ENCODE data around the gene TMEM74B. TPM values are rescaled to one million over a fixed set of nuclear protein-coding genes. Genes with fewer than 3 reads are reported as not detected.

The TMEM74B gene
- total RNA-seq, 2 experiments from 2014 or later, result not detected

DNA sequence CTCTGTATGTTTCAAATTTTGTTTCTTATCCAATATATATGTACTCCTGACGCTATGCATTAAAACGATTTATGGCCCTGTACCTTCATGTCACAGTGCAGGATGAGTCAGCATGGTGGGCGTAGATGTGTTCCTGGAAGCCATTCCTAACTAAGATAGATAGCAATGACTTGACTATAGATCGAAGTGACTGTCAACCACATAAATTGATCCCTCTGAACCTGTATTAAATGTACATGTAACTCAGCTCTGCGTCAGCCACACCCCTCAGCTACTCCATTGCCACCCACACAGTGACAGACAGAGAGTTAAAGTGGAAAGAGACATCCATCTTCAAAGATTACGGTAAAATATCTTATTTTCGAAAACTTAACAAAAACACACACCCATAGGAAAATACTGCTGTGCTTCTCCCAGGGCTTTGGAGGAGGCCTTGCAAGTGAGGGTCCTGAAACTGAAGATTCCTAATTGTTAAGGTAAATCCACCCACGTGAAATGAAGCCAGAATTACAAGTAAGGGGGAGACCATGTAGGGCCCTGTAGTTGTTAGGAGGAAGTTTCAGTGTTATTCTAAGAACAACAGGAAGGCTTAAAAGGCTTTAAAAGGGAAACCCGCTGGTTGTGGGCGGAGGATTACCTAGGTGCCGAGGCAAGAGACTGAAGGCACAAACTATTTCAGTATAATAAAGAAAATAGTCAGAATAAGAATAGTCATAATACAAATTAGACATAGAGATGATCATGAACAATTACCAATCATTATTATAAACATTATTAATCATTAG lies 30.8 kb upstream of the TMEM74B start:
- Histone ChIP-seq H3K79me2 (ENCODE audit: insufficient read depth, low read depth, low read length) (no peaks in the 10 kb centered on the region), H3K27ac (ENCODE audit: low read depth, low read length, poor library complexity, severe bottlenecking) (no peak overlapping the region), H4K20me1 (ENCODE audit: insufficient read depth, low read length) (no peaks in the 10 kb centered on the region), H3K4me3 (ENCODE audit: low read depth, low read length, poor library complexity, severe bottlenecking) (no peak overlapping the region), H3K4me1 (ENCODE audit: insufficient read depth, low read length, poor library complexity, severe bottlenecking) (no peaks in the 10 kb centered on the region), H2AFZ (ENCODE audit: low read length) (no peak overlapping the region), H3K36me3 (ENCODE audit: insufficient read depth, low read length) (no peaks in the 10 kb centered on the region), H3K9me2 (ENCODE audit: insufficient read depth, low read length) (no peaks in the 10 kb centered on the region), H3K4me2 (ENCODE audit: low read length) (no peak overlapping the region), H3K9me3 (ENCODE audit: low read length) (no peaks in the 10 kb centered on the region)
- TF ChIP-seq, protein P1, sequence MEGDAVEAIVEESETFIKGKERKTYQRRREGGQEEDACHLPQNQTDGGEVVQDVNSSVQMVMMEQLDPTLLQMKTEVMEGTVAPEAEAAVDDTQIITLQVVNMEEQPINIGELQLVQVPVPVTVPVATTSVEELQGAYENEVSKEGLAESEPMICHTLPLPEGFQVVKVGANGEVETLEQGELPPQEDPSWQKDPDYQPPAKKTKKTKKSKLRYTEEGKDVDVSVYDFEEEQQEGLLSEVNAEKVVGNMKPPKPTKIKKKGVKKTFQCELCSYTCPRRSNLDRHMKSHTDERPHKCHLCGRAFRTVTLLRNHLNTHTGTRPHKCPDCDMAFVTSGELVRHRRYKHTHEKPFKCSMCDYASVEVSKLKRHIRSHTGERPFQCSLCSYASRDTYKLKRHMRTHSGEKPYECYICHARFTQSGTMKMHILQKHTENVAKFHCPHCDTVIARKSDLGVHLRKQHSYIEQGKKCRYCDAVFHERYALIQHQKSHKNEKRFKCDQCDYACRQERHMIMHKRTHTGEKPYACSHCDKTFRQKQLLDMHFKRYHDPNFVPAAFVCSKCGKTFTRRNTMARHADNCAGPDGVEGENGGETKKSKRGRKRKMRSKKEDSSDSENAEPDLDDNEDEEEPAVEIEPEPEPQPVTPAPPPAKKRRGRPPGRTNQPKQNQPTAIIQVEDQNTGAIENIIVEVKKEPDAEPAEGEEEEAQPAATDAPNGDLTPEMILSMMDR (conservative IDR thresholded peaks at IDR 0.05; ENCODE audit: low read length), result no peak
- no peak for TF ChIP-seq EZH2phosphoT487 (IDR thresholded peaks at IDR 0.05; ENCODE audit: borderline replicate concordance, low read depth, low read length)
- intact Hi-C loops (cut with micrococcal nuclease; ENCODE audit: unreplicated experiment), result loop anchor here (10.0 kb wide), 3 partner anchors 131 to 401 kb away; no protein-coding TSS in a partner anchor
- ChIA-PET CTCF (ENCODE audit: unreplicated experiment) (no interaction called here), POLR2A (no interaction called here)
- DNase-seq (ENCODE audit: low spot score), result no peak
- BruUV-seq (replicated peaks), result no TSS peak

GRCh38 chr20:1214838-1215261 lies 30.1 kb upstream of the TMEM74B start:
- no peaks in the 10 kb centered on the region for H4K20me1 ChIP-seq (ENCODE audit: insufficient read depth, low read length)
- ChIA-PET CTCF (ENCODE audit: unreplicated experiment) (no interaction called here), POLR2A (no interaction called here)
- no TSS peak for BruUV-seq (replicated peaks)
- DNase-seq (ENCODE audit: low spot score), result no peak
- no peaks in the 10 kb centered on the region for H3K4me1 ChIP-seq (ENCODE audit: insufficient read depth, low read length, poor library complexity, severe bottlenecking)
- H2AFZ ChIP-seq (ENCODE audit: low read length), result no peak overlapping the region
- no peaks in the 10 kb centered on the region for H3K9me3 ChIP-seq (ENCODE audit: low read length)
- H3K4me3 ChIP-seq (ENCODE audit: low read depth, low read length, poor library complexity, severe bottlenecking), result no peak overlapping the region
- H3K27ac ChIP-seq (ENCODE audit: low read depth, low read length, poor library complexity, severe bottlenecking), result no peak overlapping the region
- H3K4me2 ChIP-seq (ENCODE audit: low read length), result no peak overlapping the region
- no peaks in the 10 kb centered on the region for H3K36me3 ChIP-seq (ENCODE audit: insufficient read depth, low read length)
- no peaks in the 10 kb centered on the region for H3K9me2 ChIP-seq (ENCODE audit: insufficient read depth, low read length)
- TF ChIP-seq EZH2phosphoT487 (IDR thresholded peaks at IDR 0.05; ENCODE audit: borderline replicate concordance, low read depth, low read length), result no peak
- TF ChIP-seq, protein P1 (conservative IDR thresholded peaks at IDR 0.05; ENCODE audit: low read length), result no peak
- intact Hi-C loops (cut with micrococcal nuclease; ENCODE audit: unreplicated experiment), result loop anchor here (10.0 kb wide), 3 partner anchors 130 to 400 kb away; no protein-coding TSS in a partner anchor
- no peaks in the 10 kb centered on the region for H3K79me2 ChIP-seq (ENCODE audit: insufficient read depth, low read depth, low read length)

All from OCI-LY7 (cell line).